Activated T-helper 2 cell treated with anti-CD3 and anti-CD28 coated beads, Interferon-gamma antibody, Interleukin-2, Interleukin-4, amounts not matched to agents 10 μg/mL and 5 μg/mL and 100 μg/mL, durations not matched to agents 14 hours and 24 hours and 36 hours (primary cell): Measurements from ENCODE around the gene CCN5. TPM values are rescaled to one million over a fixed set of nuclear protein-coding genes. Genes with fewer than 3 reads are reported as not detected.

Source experiments
- DNase-seq: peaks from one replicate; pipeline ENCODE4 v3.0.0; 2021; ENCODE audit warnings: low spot score
- H3K27ac Mint-ChIP-seq: one replicate; pipeline ENCODE4 v1.8.0; 2021; ENCODE audit warnings: mixed read lengths
- H3K27me3 Mint-ChIP-seq: one replicate; pipeline ENCODE4 v1.8.0; 2021; ENCODE audit warnings: low read depth, mixed read lengths
- H3K36me3 Mint-ChIP-seq: one replicate; pipeline ENCODE4 v1.8.0; 2021; ENCODE audit warnings: low read depth, mixed read lengths
- H3K4me1 Mint-ChIP-seq: one replicate; pipeline ENCODE4 v1.8.0; 2021; ENCODE audit warnings: low read depth, mixed read lengths
- H3K4me3 Mint-ChIP-seq: one replicate; pipeline ENCODE4 v1.8.0; 2021; ENCODE audit warnings: low read depth, mild to moderate bottlenecking, moderate library complexity, mixed read lengths
- H3K9me3 Mint-ChIP-seq: one replicate; pipeline ENCODE4 v1.8.0; 2021; ENCODE audit warnings: mixed read lengths
- intact Hi-C: fragments of 100-400 bp; cut with micrococcal nuclease; formaldehyde crosslinking; loops from one replicate; pipeline ENCODE4 v1.15.1; 2023
- total RNA-seq: library from RNA; stranded (reverse); gene quantifications from 2 replicates; pipeline ENCODE4 v1.2.3, GENCODE V29; 2022

The CCN5 gene
- total RNA-seq, 1 donor from 2014 or later, result not detected

GRCh38 chr20:44765701-44766347 is 50.7 kb downstream of the CCN5 start:
- no peaks in the 10 kb centered on the region for H3K36me3 Mint-ChIP-seq
- H3K9me3 Mint-ChIP-seq, result no peaks in the 10 kb centered on the region
- intact Hi-C loops, result no loop called here
- no peak overlapping the region for H3K4me3 Mint-ChIP-seq
- no peaks in the 10 kb centered on the region for H3K4me1 Mint-ChIP-seq
- H3K27ac Mint-ChIP-seq, result no peak overlapping the region
- H3K27me3 Mint-ChIP-seq, result peaks cover 2% of the 10 kb centered on the region
- no peak for DNase-seq

GRCh38 chr20:44768256-44768655 is 53.1 kb downstream of the CCN5 start:
- intact Hi-C loops, result no loop called here
- Mint-ChIP-seq H3K27me3 (peaks cover 2% of the 10 kb centered on the region), H3K4me3 (no peak overlapping the region), H3K9me3 (no peaks in the 10 kb centered on the region), H3K4me1 (no peaks in the 10 kb centered on the region), H3K27ac (no peak overlapping the region), H3K36me3 (no peaks in the 10 kb centered on the region)
- DNase-seq, result no peak

GRCh38 chr20:44768854-44769480 is 53.8 kb downstream of the CCN5 start:
- intact Hi-C loops, result no loop called here
- no peak for DNase-seq
- no peak overlapping the region for H3K4me3 Mint-ChIP-seq
- H3K27me3 Mint-ChIP-seq, result peaks cover 2% of the 10 kb centered on the region
- no peak overlapping the region for H3K27ac Mint-ChIP-seq
- H3K4me1 Mint-ChIP-seq, result no peaks in the 10 kb centered on the region
- no peaks in the 10 kb centered on the region for H3K36me3 Mint-ChIP-seq
- no peaks in the 10 kb centered on the region for H3K9me3 Mint-ChIP-seq

- intact Hi-C loops, result no loop called here
- Mint-ChIP-seq H3K4me1 (no peaks in the 10 kb centered on the region), H3K27me3 (peaks cover 2% of the 10 kb centered on the region), H3K36me3 (no peaks in the 10 kb centered on the region), H3K27ac (no peak overlapping the region), H3K9me3 (no peaks in the 10 kb centered on the region), H3K4me3 (no peak overlapping the region)
- no peak for DNase-seq
Measured at GRCh38 chr20:44769481-44769863, 54.3 kb downstream of the CCN5 start.

GRCh38 chr20:44770484-44771171 is 55.5 kb downstream of the CCN5 start:
- Mint-ChIP-seq H3K4me1 (no peaks in the 10 kb centered on the region), H3K36me3 (no peaks in the 10 kb centered on the region), H3K9me3 (no peaks in the 10 kb centered on the region), H3K27me3 (peaks cover 2% of the 10 kb centered on the region), H3K27ac (no peak overlapping the region), H3K4me3 (no peak overlapping the region)
- no peak for DNase-seq
- intact Hi-C loops, result no loop called here

GRCh38 chr20:44771172-44771535 is 56.0 kb downstream of the CCN5 start:
- no peaks in the 10 kb centered on the region for H3K4me1 Mint-ChIP-seq
- no peak for DNase-seq
- peaks cover 2% of the 10 kb centered on the region for H3K27me3 Mint-ChIP-seq
- H3K9me3 Mint-ChIP-seq, result no peaks in the 10 kb centered on the region
- no peak overlapping the region for H3K27ac Mint-ChIP-seq
- intact Hi-C loops, result no loop called here
- H3K4me3 Mint-ChIP-seq, result no peak overlapping the region
- H3K36me3 Mint-ChIP-seq, result no peaks in the 10 kb centered on the region

- peaks cover 2% of the 10 kb centered on the region for H3K27me3 Mint-ChIP-seq
- H3K36me3 Mint-ChIP-seq, result no peaks in the 10 kb centered on the region
- no peaks in the 10 kb centered on the region for H3K9me3 Mint-ChIP-seq
- no peak overlapping the region for H3K27ac Mint-ChIP-seq
- DNase-seq, result no peak
- intact Hi-C loops, result no loop called here
- H3K4me1 Mint-ChIP-seq, result no peaks in the 10 kb centered on the region
- H3K4me3 Mint-ChIP-seq, result no peak overlapping the region
Measured at GRCh38 chr20:44772636-44773035, 57.5 kb downstream of the CCN5 start.

GRCh38 chr20:44773070-44773829 is 58.1 kb downstream of the CCN5 start:
- Mint-ChIP-seq H3K36me3 (no peaks in the 10 kb centered on the region), H3K27ac (no peak overlapping the region), H3K9me3 (no peaks in the 10 kb centered on the region), H3K27me3 (peaks cover 2% of the 10 kb centered on the region), H3K4me3 (no peak overlapping the region), H3K4me1 (no peaks in the 10 kb centered on the region)
- no peak for DNase-seq
- intact Hi-C loops, result no loop called here

GRCh38 chr20:44776980-44777379 is 61.8 kb downstream of the CCN5 start:
- Mint-ChIP-seq H3K4me1 (no peaks in the 10 kb centered on the region), H3K27ac (no peak overlapping the region), H3K4me3 (no peak overlapping the region), H3K27me3 (no peaks in the 10 kb centered on the region), H3K36me3 (no peaks in the 10 kb centered on the region), H3K9me3 (no peaks in the 10 kb centered on the region)
- intact Hi-C loops, result no loop called here
- no peak for DNase-seq

Other genes starting within 250 kb of the CCN5 start
- 19.7 and 20.8 TPM in 2 replicates for gene TTPAL, start 239.5 kb upstream of the CCN5 start, total RNA-seq
- gene SERINC3, start 193.3 kb upstream of the CCN5 start, total RNA-seq, result 51.2 and 52.5 TPM in 2 replicates
- 1.4 and 1.7 TPM in 2 replicates for gene PKIG, start 132.8 kb upstream of the CCN5 start, total RNA-seq
- 33.3 and 34.5 TPM in 2 replicates for gene ADA, start 63.7 kb upstream of the CCN5 start, total RNA-seq
- gene KCNK15, start 30.5 kb downstream of the CCN5 start, total RNA-seq, result 0.16 and 0.34 TPM in 2 replicates
- gene RIMS4, start 95.2 kb downstream of the CCN5 start, total RNA-seq, result not detected in 2 replicates
- gene YWHAB, start 170.3 kb downstream of the CCN5 start, total RNA-seq, result 221 and 225 TPM in 2 replicates
- 83.6 and 94.1 TPM in 2 replicates for gene PABPC1L, start 194.7 kb downstream of the CCN5 start, total RNA-seq
- gene TOMM34, start 245.0 kb downstream of the CCN5 start, total RNA-seq, result 59.5 and 62.1 TPM in 2 replicates